HepG2 (cell line): ENCODE results near the gene SLC2A8. TPM values are rescaled to one million over a fixed set of nuclear protein-coding genes. Genes with fewer than 3 reads are reported as not detected.

Experiments used
- ELF3 ChIP-seq: IDR thresholded peaks from 2 replicates; pipeline ENCODE4 v1.6.1; 2016; ENCODE audit warnings: missing genetic modification reagents, missing compliant biosample characterization
- HNF4G ChIP-seq, 2 experiments: sonication (generic) in 1 of 2; formaldehyde crosslinking in 1 of 2; IDR thresholded peaks; 2 replicates each; pipeline versions ENCODE4 v1.4.0 to v1.6.1; 2011 to 2020; ENCODE audit warnings: borderline replicate concordance in 2 of 2, low read depth in 2 of 2, mild to moderate bottlenecking in 2 of 2, low read length in 1 of 2, missing genetic modification reagents in 1 of 2, moderate library complexity in 1 of 2
- IKZF1 ChIP-seq: fragments of 450-650 bp; IDR thresholded peaks from 2 replicates; pipeline ENCODE4 v1.7.1; 2016
- NR3C1 ChIP-seq: sonication (generic); formaldehyde crosslinking; IDR thresholded peaks from 2 replicates; pipeline ENCODE4 v1.4.0; 2020; ENCODE audit warnings: missing genetic modification reagents
- RXRB ChIP-seq: IDR thresholded peaks from 2 replicates; pipeline ENCODE4 v1.6.1; 2016; ENCODE audit warnings: borderline replicate concordance, missing genetic modification reagents, missing compliant biosample characterization
- SOX13 ChIP-seq, 3 experiments: fragments of 450-650 bp in 1 of 3; sonication (generic) in 1 of 3; formaldehyde crosslinking in 1 of 3; IDR thresholded peaks in 2 of 3; conservative IDR thresholded peaks in 1 of 3; 2 replicates each; pipeline versions ENCODE4 v1.5.0 to v1.6.1; 2016 to 2020; ENCODE audit warnings: antibody characterized with exemption in 1 of 3, mild to moderate bottlenecking in 1 of 3, missing compliant biosample characterization in 1 of 3, missing genetic modification reagents in 1 of 3, moderate library complexity in 1 of 3
- SP140L ChIP-seq: sonication (generic); formaldehyde crosslinking; IDR thresholded peaks from 2 replicates; pipeline ENCODE4 v1.4.0; 2020; ENCODE audit warnings: missing genetic modification reagents, borderline replicate concordance
- TSC22D2 ChIP-seq: sonication (generic); formaldehyde crosslinking; IDR thresholded peaks from 2 replicates; pipeline ENCODE4 v1.5.1; 2020; ENCODE audit warnings: missing genetic modification reagents, mild to moderate bottlenecking, borderline replicate concordance
- YY1 ChIP-seq: IDR thresholded peaks from 2 replicates; pipeline ENCODE4 v1.6.1; 2011; ENCODE audit warnings: low read length, low read depth, moderate library complexity, mild to moderate bottlenecking; ENCODE audit not compliant: insufficient read depth, insufficient replicate concordance
- ZNF17 ChIP-seq: sonication (generic); formaldehyde crosslinking; IDR thresholded peaks from 2 replicates; pipeline ENCODE4 v1.5.0; 2020; ENCODE audit warnings: mild to moderate bottlenecking, missing genetic modification reagents
- ZNF382 ChIP-seq: sonication (generic); formaldehyde crosslinking; IDR thresholded peaks from 2 replicates; pipeline ENCODE4 v1.5.0; 2020; ENCODE audit warnings: missing genetic modification reagents, mild to moderate bottlenecking, borderline replicate concordance
- ZNF782 ChIP-seq: sonication (generic); formaldehyde crosslinking; IDR thresholded peaks from 2 replicates; pipeline ENCODE4 v1.4.0; 2020; ENCODE audit warnings: missing genetic modification reagents, mild to moderate bottlenecking, borderline replicate concordance
- polyA plus RNA-seq, 8 experiments: library from polyadenylated mRNA; depleted of rRNA in 3 of 8; stranded (reverse) in 7 of 8; unstranded in 1 of 8; fragments of >200 nt; fragmentation: Illumina TruSeq in 4 of 8; extraction: Trizol in 4 of 8; gene quantifications; 2 replicates each; pipeline versions ENCODE4 v1.2.1 to v1.2.3, GENCODE V29; 2011 to 2016; ENCODE audit warnings: low read depth in 4 of 8, missing spikeins in 1 of 8, mixed read lengths in 1 of 8; ENCODE audit not compliant: insufficient read depth in 1 of 8
- total RNA-seq, 5 experiments: library from RNA; depleted of rRNA; stranded (reverse); fragments of >200 nt; fragmentation: Illumina TruSeq; extraction: Trizol; gene quantifications; 2 replicates each; pipeline ENCODE4 v1.2.3, GENCODE V29; 2016; ENCODE audit warnings: low read depth in 1 of 5
- TF ChIP-seq, protein P1 (sequence below): IDR thresholded peaks from 2 replicates; pipeline ENCODE4 v1.4.0; 2020; ENCODE audit warnings: mild to moderate bottlenecking, missing genetic modification reagents
- TF ChIP-seq, protein P2 (sequence below): sonication (generic); formaldehyde crosslinking; IDR thresholded peaks from 2 replicates; pipeline ENCODE4 v1.9.0; 2022; ENCODE audit warnings: missing genetic modification reagents, mild to moderate bottlenecking, borderline replicate concordance
- TF ChIP-seq, protein P3 (sequence below): sonication (generic); IDR thresholded peaks from 2 replicates; pipeline ENCODE4 v1.6.1; 2016; ENCODE audit warnings: low read depth, borderline replicate concordance
- TF ChIP-seq, protein P4 (sequence below): fragments of 450-650 bp; IDR thresholded peaks from 2 replicates; pipeline ENCODE4 v1.6.1; 2016
- TF ChIP-seq, protein P5 (sequence below): sonication (generic); formaldehyde crosslinking; IDR thresholded peaks from 2 replicates; pipeline ENCODE4 v1.4.0; 2020; ENCODE audit warnings: missing genetic modification reagents

The SLC2A8 gene
- total and polyA plus RNA-seq, 2 of the 13 experiments (the other 11 are each of a cell fraction or from before 2014, with no cell fraction given): 22.6 to 48.6 TPM

DNA sequence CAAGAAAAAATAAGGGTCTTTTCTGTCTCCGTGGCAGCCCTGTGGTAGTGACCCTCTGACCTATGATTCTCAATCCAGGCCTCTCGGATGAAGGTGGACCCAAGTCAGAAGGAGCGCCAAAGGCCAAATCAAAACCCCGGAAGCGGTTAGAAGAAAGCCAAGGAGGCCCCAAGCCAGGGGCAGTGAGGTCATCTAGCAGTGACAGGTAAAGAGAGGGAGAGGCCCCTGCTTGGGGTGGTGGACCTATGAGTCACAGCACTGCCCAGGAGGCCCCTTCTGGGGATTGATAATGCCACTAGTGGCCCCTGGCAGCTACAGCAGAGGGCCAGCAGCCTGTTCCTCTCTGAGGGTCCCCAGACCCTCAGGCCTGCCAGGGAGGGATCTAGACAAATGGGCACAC lies 6.4 kb upstream of the SLC2A8 start (continued):
- TF ChIP-seq, protein P1, sequence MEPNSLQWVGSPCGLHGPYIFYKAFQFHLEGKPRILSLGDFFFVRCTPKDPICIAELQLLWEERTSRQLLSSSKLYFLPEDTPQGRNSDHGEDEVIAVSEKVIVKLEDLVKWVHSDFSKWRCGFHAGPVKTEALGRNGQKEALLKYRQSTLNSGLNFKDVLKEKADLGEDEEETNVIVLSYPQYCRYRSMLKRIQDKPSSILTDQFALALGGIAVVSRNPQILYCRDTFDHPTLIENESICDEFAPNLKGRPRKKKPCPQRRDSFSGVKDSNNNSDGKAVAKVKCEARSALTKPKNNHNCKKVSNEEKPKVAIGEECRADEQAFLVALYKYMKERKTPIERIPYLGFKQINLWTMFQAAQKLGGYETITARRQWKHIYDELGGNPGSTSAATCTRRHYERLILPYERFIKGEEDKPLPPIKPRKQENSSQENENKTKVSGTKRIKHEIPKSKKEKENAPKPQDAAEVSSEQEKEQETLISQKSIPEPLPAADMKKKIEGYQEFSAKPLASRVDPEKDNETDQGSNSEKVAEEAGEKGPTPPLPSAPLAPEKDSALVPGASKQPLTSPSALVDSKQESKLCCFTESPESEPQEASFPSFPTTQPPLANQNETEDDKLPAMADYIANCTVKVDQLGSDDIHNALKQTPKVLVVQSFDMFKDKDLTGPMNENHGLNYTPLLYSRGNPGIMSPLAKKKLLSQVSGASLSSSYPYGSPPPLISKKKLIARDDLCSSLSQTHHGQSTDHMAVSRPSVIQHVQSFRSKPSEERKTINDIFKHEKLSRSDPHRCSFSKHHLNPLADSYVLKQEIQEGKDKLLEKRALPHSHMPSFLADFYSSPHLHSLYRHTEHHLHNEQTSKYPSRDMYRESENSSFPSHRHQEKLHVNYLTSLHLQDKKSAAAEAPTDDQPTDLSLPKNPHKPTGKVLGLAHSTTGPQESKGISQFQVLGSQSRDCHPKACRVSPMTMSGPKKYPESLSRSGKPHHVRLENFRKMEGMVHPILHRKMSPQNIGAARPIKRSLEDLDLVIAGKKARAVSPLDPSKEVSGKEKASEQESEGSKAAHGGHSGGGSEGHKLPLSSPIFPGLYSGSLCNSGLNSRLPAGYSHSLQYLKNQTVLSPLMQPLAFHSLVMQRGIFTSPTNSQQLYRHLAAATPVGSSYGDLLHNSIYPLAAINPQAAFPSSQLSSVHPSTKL: peak; percentile 95
- TF ChIP-seq HNF4G (IDR thresholded peaks at IDR 0.05; ENCODE audit: borderline replicate concordance, low read depth, low read length): peak; percentile 66; the same call in 1 of the 2 replicates
- peak; percentile 39; the same call in 1 of the 2 replicates for TF ChIP-seq HNF4G (CRISPR knock-in tag; IDR thresholded peaks at IDR 0.05; ENCODE audit: borderline replicate concordance, low read depth)
- TF ChIP-seq SP140L (CRISPR knock-in tag): no peak
- 0 out of 2 replicates have a peak, but pooled peaks have one; percentile 40 for TF ChIP-seq TSC22D2 (CRISPR knock-in tag)
- TF ChIP-seq ELF3 (CRISPR knock-in tag): peak; percentile 93
- no peak for TF ChIP-seq NR3C1
- TF ChIP-seq YY1: no peak
- no peak for TF ChIP-seq ZNF17
- TF ChIP-seq, protein P2, sequence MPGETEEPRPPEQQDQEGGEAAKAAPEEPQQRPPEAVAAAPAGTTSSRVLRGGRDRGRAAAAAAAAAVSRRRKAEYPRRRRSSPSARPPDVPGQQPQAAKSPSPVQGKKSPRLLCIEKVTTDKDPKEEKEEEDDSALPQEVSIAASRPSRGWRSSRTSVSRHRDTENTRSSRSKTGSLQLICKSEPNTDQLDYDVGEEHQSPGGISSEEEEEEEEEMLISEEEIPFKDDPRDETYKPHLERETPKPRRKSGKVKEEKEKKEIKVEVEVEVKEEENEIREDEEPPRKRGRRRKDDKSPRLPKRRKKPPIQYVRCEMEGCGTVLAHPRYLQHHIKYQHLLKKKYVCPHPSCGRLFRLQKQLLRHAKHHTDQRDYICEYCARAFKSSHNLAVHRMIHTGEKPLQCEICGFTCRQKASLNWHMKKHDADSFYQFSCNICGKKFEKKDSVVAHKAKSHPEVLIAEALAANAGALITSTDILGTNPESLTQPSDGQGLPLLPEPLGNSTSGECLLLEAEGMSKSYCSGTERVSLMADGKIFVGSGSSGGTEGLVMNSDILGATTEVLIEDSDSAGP (CRISPR knock-in tag): peak; percentile 51; the same call in 1 of the 2 replicates
- peak; percentile 69; the same call in 1 of the 2 replicates for TF ChIP-seq SOX13 (IDR thresholded peaks at IDR 0.05)
- peak in 1 of 2 experiments; percentile 87; a peak in 2 of 4 replicates for TF ChIP-seq SOX13 (CRISPR knock-in tag; conservative IDR thresholded peaks at IDR 0.05 in 1 of 2, IDR thresholded peaks at IDR 0.05 in 1 of 2)
- TF ChIP-seq, protein P3, sequence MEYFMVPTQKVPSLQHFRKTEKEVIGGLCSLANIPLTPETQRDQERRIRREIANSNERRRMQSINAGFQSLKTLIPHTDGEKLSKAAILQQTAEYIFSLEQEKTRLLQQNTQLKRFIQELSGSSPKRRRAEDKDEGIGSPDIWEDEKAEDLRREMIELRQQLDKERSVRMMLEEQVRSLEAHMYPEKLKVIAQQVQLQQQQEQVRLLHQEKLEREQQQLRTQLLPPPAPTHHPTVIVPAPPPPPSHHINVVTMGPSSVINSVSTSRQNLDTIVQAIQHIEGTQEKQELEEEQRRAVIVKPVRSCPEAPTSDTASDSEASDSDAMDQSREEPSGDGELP: peak; percentile 42; the same call in 1 of the 2 replicates
- no peak for TF ChIP-seq IKZF1
- TF ChIP-seq ZNF782 (CRISPR knock-in tag): no peak
- TF ChIP-seq, protein P4, sequence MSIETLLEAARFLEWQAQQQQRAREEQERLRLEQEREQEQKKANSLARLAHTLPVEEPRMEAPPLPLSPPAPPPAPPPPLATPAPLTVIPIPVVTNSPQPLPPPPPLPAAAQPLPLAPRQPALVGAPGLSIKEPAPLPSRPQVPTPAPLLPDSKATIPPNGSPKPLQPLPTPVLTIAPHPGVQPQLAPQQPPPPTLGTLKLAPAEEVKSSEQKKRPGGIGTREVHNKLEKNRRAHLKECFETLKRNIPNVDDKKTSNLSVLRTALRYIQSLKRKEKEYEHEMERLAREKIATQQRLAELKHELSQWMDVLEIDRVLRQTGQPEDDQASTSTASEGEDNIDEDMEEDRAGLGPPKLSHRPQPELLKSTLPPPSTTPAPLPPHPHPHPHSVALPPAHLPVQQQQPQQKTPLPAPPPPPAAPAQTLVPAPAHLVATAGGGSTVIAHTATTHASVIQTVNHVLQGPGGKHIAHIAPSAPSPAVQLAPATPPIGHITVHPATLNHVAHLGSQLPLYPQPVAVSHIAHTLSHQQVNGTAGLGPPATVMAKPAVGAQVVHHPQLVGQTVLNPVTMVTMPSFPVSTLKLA: no peak
- no peak for TF ChIP-seq ZNF382 (CRISPR knock-in tag)
- TF ChIP-seq, protein P5, sequence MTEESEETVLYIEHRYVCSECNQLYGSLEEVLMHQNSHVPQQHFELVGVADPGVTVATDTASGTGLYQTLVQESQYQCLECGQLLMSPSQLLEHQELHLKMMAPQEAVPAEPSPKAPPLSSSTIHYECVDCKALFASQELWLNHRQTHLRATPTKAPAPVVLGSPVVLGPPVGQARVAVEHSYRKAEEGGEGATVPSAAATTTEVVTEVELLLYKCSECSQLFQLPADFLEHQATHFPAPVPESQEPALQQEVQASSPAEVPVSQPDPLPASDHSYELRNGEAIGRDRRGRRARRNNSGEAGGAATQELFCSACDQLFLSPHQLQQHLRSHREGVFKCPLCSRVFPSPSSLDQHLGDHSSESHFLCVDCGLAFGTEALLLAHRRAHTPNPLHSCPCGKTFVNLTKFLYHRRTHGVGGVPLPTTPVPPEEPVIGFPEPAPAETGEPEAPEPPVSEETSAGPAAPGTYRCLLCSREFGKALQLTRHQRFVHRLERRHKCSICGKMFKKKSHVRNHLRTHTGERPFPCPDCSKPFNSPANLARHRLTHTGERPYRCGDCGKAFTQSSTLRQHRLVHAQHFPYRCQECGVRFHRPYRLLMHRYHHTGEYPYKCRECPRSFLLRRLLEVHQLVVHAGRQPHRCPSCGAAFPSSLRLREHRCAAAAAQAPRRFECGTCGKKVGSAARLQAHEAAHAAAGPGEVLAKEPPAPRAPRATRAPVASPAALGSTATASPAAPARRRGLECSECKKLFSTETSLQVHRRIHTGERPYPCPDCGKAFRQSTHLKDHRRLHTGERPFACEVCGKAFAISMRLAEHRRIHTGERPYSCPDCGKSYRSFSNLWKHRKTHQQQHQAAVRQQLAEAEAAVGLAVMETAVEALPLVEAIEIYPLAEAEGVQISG (CRISPR knock-in tag): peak; percentile 70
- TF ChIP-seq RXRB (CRISPR knock-in tag): peak; percentile 93
